Upper lobe of left lung (tissue), 6 donors: ENCODE measurements around the gene ARPC2. TPM values are rescaled to one million over a fixed set of nuclear protein-coding genes. Genes with fewer than 3 reads are reported as not detected.

ENCODE experiments used
- ATAC-seq, 2 donors: fragments of 200-7000 bp; cut with Tn5 transposase; one replicate each; pipeline ENCODE4 v1.9.1; 2022; ENCODE audit warnings: mild to moderate bottlenecking in 2 of 2, moderate library complexity in 2 of 2; ENCODE audit not compliant: low FRiP score in 2 of 2
- DNase-seq, 2 donors: peaks; one replicate each; pipeline ENCODE4 v3.0.0-alpha.2; 2019 to 2020
- H3K27ac ChIP-seq, 4 donors: fragments of 200-600 bp; sonication (generic); one replicate each; pipeline ENCODE4 v1.5.1; 2016 to 2019
- H3K27me3 ChIP-seq, 4 donors: fragments of 200-600 bp; sonication (generic); one replicate each; pipeline ENCODE4 v1.5.1; 2017 to 2019
- H3K36me3 ChIP-seq, 4 donors: fragments of 200-600 bp; sonication (generic); one replicate each; pipeline ENCODE4 v1.5.1; 2016 to 2019
- H3K4me1 ChIP-seq, 4 donors: fragments of 200-600 bp; sonication (generic); one replicate each; pipeline ENCODE4 v1.5.1; 2018 to 2019
- H3K4me3 ChIP-seq, 4 donors: fragments of 200-600 bp; sonication (generic); one replicate each; pipeline ENCODE4 v1.5.1; 2017 to 2019; ENCODE audit warnings: mild to moderate bottlenecking in 2 of 4, moderate library complexity in 1 of 4
- H3K9me3 ChIP-seq, 4 donors: fragments of 200-600 bp; sonication (generic); one replicate each; pipeline ENCODE4 v1.5.1; 2018 to 2019
- CTCF ChIP-seq, 6 experiments: fragments of 450-650 bp in 4 of 6; fragments of 200-600 bp in 2 of 6; sonication (generic) in 2 of 6; IDR thresholded peaks; one replicate each; pipeline ENCODE4 v1.5.1; 2016 to 2019; ENCODE audit warnings: antibody characterized with exemption in 6 of 6
- EP300 ChIP-seq, 4 donors: sonication (generic); formaldehyde crosslinking; IDR thresholded peaks; one replicate each; pipeline ENCODE4 v1.5.1; 2017; ENCODE audit warnings: antibody characterized with exemption in 4 of 4, control low read depth in 2 of 4
- POLR2A ChIP-seq, 4 donors: fragments of 450-650 bp; IDR thresholded peaks; one replicate each; pipeline ENCODE4 v1.5.1; 2016 to 2017; ENCODE audit warnings: antibody characterized with exemption in 4 of 4, mild to moderate bottlenecking in 2 of 4
- POLR2AphosphoS5 ChIP-seq, 2 donors: sonication (generic); formaldehyde crosslinking; IDR thresholded peaks; one replicate each; pipeline ENCODE4 v1.5.1; 2017; ENCODE audit warnings: antibody characterized with exemption in 2 of 2
- WGBS, 2 donors: methylation state at CpG; one replicate each; pipeline ENCODE4 v1.1.5; 2017 to 2018; 5-methylcytosine and 5-hydroxymethylcytosine counted together
- total RNA-seq, 6 donors: library from RNA; depleted of rRNA in 4 of 6; stranded (reverse); fragments of >200 nt in 4 of 6; gene quantifications; one replicate each; pipeline versions ENCODE4 v1.1.0 to v1.2.1, GENCODE V29; 2016 to 2021
- donor health status: DM: no; HTN: no; CAD: no; lungs with moderate emphysema.
- donor health status: DM: no; HTN: yes; CAD: no; lungs with severe emphysema.

Gene ARPC2
- total RNA-seq, 6 donors from 2014 or later: 233 to 440 (median 357) TPM

GRCh38 chr2:218233543-218233942 is 16.6 kb downstream of the ARPC2 start:
- peaks cover 27 to 95% (median 79%) of the 10 kb centered on the region in 4 donors for H3K36me3 ChIP-seq
- H3K9me3 ChIP-seq: no peaks in the 10 kb centered on the region
- H3K4me3 ChIP-seq: no peak overlapping the region
- no peak for ATAC-seq
- H3K4me1 ChIP-seq: peaks cover 21 to 39% (median 25%) of the 10 kb centered on the region in 4 donors
- no peaks in the 10 kb centered on the region for H3K27me3 ChIP-seq
- TF ChIP-seq CTCF (IDR thresholded peaks at IDR 0.05) (no peak), EP300 (IDR thresholded peaks at IDR 0.05) (no peak), POLR2AphosphoS5 (IDR thresholded peaks at IDR 0.05) (no peak), POLR2A (IDR thresholded peaks at IDR 0.05) (no peak)
- H3K27ac ChIP-seq: no peak overlapping the region
- WGBS, 2 donors: 88 to 91% methylated on average over 4 of the region's 4 CpGs
- no peak for DNase-seq

GRCh38 chr2:218234521-218234920 is 17.5 kb downstream of the ARPC2 start:
- Histone ChIP-seq H3K27ac (no peak overlapping the region), H3K27me3 (no peaks in the 10 kb centered on the region), H3K4me1 (peaks cover 12 to 29% (median 15%) of the 10 kb centered on the region in 4 donors), H3K4me3 (no peak overlapping the region), H3K36me3 (peaks cover 36 to 97% (median 85%) of the 10 kb centered on the region in 4 donors), H3K9me3 (no peaks in the 10 kb centered on the region)
- WGBS, 2 donors: 51 to 55% methylated on average over 3 of the region's 3 CpGs
- ATAC-seq (no peak), DNase-seq (no peak)
- TF ChIP-seq POLR2A (IDR thresholded peaks at IDR 0.05) (no peak), POLR2AphosphoS5 (IDR thresholded peaks at IDR 0.05) (no peak), EP300 (IDR thresholded peaks at IDR 0.05) (no peak), CTCF (IDR thresholded peaks at IDR 0.05) (no peak)

- no peak for ATAC-seq
- DNase-seq: no peak
- Histone ChIP-seq H3K36me3 (peaks cover 40 to 98% (median 86%) of the 10 kb centered on the region in 4 donors), H3K9me3 (no peaks in the 10 kb centered on the region), H3K27me3 (no peaks in the 10 kb centered on the region), H3K4me3 (no peak overlapping the region), H3K4me1 (peaks cover 8 to 24% (median 10%) of the 10 kb centered on the region in 4 donors), H3K27ac (no peak overlapping the region)
- no peak for TF ChIP-seq POLR2AphosphoS5 (IDR thresholded peaks at IDR 0.05)
- no peak for TF ChIP-seq CTCF (IDR thresholded peaks at IDR 0.05)
- no peak for TF ChIP-seq EP300 (IDR thresholded peaks at IDR 0.05)
- no peak for TF ChIP-seq POLR2A (IDR thresholded peaks at IDR 0.05)
- WGBS, 2 donors: 98 to 100% methylated on average over 2 of the region's 2 CpGs
Measured at GRCh38 chr2:218235017-218235416, 18.0 kb downstream of the ARPC2 start.

GRCh38 chr2:218236829-218237228 is 19.8 kb downstream of the ARPC2 start:
- Histone ChIP-seq H3K27ac (no peak overlapping the region), H3K4me1 (peaks cover 0 to 11% (median 0%) of the 10 kb centered on the region in 4 donors), H3K9me3 (no peaks in the 10 kb centered on the region), H3K27me3 (no peaks in the 10 kb centered on the region), H3K36me3 (peaks cover 39 to 98% (median 86%) of the 10 kb centered on the region in 4 donors), H3K4me3 (no peak overlapping the region)
- no peak for TF ChIP-seq POLR2AphosphoS5 (IDR thresholded peaks at IDR 0.05)
- no peak for TF ChIP-seq POLR2A (IDR thresholded peaks at IDR 0.05)
- no peak for TF ChIP-seq EP300 (IDR thresholded peaks at IDR 0.05)
- no peak for TF ChIP-seq CTCF (IDR thresholded peaks at IDR 0.05)
- ATAC-seq (no peak), DNase-seq (no peak)
- WGBS, 2 donors: 90 to 92% methylated on average over 4 of the region's 4 CpGs

GRCh38 chr2:218238887-218239286 is 21.9 kb downstream of the ARPC2 start:
- no peak overlapping the region for H3K27ac ChIP-seq
- H3K27me3 ChIP-seq: no peaks in the 10 kb centered on the region
- peaks cover 38 to 100% (median 82%) of the 10 kb centered on the region in 4 donors for H3K36me3 ChIP-seq
- no peak overlapping the region for H3K4me3 ChIP-seq
- no peak for ATAC-seq
- no peaks in the 10 kb centered on the region for H3K9me3 ChIP-seq
- H3K4me1 ChIP-seq: peaks cover 0 to 4% (median 0%) of the 10 kb centered on the region in 4 donors
- TF ChIP-seq EP300 (IDR thresholded peaks at IDR 0.05) (no peak), POLR2A (IDR thresholded peaks at IDR 0.05) (no peak), CTCF (IDR thresholded peaks at IDR 0.05) (no peak), POLR2AphosphoS5 (IDR thresholded peaks at IDR 0.05) (no peak)
- WGBS, 2 donors: 100% methylated on average over 1 of the region's 1 CpG
- no peak for DNase-seq
